Measurements from ENCODE around the gene TNS3. TPM values are rescaled to one million over a fixed set of nuclear protein-coding genes. Genes with fewer than 3 reads are reported as not detected.

TNS3 gene
- total RNA-seq, 1 donor, result 67.3 TPM

- DNase-seq (ENCODE audit: low read depth in 2 of 3, low spot score in 2 of 3), result no peak
Observed at GRCh38 chr7:47529405-47529804, 52.5 kb downstream of the TNS3 start.

DNA sequence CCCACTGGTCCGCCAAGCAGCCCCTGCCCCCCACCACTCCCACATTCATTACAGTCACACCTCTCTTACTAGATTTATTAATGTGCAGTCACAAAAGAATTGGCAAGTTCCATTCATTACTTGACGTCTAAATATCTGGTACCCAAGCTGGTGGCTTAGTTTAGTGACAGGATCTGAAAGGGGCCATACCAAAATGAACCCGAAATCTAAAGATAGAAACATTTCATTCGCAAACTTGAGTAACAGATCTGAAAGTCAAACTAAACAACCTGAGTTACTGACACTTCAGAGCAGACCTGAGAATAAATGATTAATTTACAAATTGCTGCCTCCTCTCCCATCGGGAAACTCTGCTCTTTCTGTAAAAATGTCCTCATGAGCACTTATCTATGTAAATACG lies 53.4 kb downstream of the TNS3 start:
- DNase-seq (ENCODE audit: low read depth in 2 of 3, low spot score in 2 of 3), result no peak

DNA sequence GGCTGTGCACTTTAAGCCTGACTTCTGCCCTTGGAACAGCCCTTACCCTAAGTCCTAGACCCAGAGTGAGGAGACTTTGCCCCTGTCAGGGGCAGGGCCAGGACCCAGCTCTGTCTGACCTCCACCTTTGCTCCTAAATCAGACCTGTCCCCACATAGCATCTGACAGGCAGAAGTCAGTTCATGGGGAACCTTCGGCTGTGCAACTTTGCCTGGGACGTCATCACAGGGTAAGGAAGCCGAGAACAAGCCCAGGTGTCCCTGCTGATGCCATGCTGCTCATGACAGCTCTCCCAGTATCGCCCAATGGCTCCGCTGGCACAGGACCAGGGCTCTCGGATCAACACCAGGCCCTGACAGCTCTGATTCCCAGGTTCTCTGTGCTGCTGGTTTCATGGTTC lies 55.4 kb downstream of the TNS3 start:
- no peak for DNase-seq (ENCODE audit: low read depth in 2 of 3, low spot score in 2 of 3)

DNA sequence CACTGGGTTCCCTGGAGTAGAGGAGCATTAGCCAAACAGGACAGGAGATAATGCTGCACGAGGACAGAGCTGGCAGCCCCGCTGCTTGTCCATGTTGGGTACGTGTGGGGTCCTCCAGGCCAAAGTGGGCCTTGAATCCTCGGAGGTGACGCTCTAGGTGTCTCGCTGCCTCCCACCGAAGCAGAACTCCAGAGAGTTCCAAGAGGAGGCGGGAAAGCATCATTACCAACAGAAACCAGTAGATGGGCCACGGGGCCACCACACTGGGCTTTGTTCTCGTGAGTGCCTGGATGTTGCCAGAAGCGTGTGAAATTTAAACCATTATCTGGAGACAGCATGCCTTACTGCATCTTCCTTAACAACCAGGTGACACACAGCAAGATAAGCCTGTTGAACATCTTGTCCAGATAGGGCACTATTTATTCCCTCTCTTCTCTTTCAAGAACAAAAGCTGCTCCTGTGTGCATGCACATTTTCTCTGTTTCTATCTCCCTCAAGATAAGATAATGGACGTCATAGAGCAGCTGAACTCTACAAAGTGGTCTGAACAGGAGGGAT lies 56.8 kb downstream of the TNS3 start:
- DNase-seq (ENCODE audit: low read depth in 2 of 3, low spot score in 2 of 3), result no peak

DNA sequence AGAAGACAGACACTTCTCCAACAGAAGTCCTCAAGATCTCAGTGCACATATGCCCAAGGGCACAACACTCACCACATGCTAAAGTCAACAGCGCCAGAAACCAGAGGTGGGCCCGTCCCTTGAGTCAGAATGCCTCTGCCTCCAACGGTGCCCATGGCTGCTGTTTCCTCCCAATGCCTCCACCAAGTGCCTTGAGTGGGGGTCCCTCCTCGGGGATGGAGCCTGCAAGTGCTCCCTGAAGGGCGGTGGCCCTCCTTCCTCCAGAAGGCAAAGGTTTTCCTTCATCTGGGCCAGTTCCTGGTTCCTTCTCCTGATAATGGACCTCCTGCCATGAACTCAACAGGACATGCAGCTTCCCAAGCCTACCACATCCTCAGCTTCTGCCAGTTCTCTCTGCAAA lies 58.5 kb downstream of the TNS3 start:
- no peak for DNase-seq (ENCODE audit: low read depth in 2 of 3, low spot score in 2 of 3)

GRCh38 chr7:47521816-47522561 lies 59.9 kb downstream of the TNS3 start:
- DNase-seq (ENCODE audit: low read depth in 2 of 3, low spot score in 2 of 3), result no peak

DNA sequence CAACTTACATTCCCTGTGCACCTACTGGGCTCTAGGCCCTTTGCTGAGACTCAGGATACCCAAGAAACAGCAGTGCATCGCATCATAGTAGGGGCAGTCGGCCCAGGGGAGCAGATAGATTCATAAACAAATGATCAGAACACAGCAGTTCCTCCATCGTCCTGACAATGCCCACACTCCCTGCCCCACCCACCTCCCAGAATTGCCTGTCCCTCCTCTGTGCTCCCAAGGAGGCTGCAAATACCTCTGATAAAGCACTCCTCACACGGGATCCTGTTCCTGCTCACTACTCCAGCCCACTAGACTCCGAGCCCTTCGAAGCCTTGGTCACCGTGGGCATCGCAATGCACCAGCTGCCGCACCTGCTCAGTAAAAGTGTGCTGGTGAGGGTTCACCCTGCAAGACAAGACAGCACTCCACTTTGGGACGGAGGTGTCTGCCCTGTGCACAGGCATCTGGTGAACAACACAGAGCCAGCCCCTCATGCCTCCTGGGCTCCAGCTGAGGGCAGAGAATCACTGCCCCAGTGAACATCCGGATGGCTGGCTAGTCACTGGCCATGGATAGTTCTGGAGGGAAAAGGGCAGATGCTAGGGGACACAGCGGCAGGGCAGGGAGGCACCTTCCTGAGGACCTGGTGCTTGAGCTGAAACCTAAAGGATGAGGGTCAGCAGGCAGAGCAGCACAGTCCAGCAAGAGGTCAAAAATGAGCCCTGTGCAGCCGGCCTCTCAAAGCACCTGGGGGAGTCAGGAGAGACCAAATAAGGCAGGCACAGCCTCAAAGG lies 60.7 kb downstream of the TNS3 start:
- DNase-seq (ENCODE audit: low read depth in 2 of 3, low spot score in 2 of 3), result no peak

- no peak for DNase-seq (ENCODE audit: low read depth in 2 of 3, low spot score in 2 of 3)
Observed at GRCh38 chr7:47520406-47520805, 61.5 kb downstream of the TNS3 start.

GRCh38 chr7:47518827-47519226 lies 63.1 kb downstream of the TNS3 start:
- DNase-seq (ENCODE audit: low read depth in 2 of 3, low spot score in 2 of 3), result no peak

DNA sequence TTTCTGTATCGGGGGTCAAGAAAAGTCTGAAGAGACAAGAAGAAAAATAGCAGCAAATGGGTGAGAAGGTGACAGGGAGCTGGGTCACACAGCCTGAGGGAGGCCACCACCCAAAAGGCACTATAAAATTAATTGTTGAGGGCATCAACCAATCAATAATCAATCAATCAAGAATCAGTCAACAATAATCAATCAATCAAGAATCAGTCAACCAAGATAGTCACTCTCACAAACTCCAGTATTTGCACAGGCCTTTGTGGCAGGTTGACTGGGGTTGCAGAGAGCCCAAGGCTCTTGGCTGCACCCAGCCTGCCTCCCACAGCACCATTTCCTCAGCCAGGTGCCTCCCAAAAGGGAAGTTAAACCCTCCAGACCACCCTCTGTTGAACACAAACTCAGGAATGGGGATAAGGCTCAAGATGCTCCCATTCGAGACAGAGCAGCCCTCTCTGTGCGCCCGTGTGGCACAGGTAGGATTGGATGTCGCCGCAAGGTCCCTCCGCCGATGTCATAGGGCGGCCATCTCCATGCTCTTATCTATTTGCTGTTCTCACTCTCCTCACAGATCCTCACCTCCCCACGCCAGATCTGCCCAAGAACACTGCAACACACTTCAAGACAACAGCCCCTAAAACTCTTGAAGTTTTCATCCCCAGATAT lies 64.0 kb downstream of the TNS3 start:
- DNase-seq (ENCODE audit: low read depth in 2 of 3, low spot score in 2 of 3), result no peak

DNA sequence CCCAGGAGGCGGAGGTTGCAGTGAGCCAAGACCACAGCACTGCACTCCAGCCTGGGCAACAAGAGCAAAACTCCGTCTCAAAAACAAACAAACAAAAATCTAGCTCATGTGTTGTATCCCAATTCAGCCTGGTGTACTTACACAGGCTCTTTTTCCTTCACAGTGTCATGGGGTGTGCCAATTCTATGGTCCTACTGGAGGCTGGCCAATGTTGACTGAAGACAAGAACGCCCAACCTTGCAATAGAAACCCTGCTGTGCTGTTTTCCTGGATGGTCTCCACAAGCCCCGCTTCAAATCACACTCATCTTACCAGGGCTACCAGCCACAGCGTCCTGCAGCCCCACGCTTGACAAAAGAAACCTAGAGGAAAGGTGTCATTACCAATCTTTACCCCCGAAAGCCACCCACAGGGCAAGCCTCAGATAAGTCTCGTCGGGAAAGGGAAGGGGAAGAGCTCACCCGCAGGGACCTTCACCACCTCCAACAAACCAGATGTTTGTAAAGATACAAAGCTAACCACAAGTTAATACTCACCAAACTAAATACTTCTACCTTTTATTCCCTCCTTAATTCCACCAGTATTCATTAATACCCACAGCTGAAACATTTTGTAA lies 64.8 kb downstream of the TNS3 start:
- DNase-seq (ENCODE audit: low read depth in 2 of 3, low spot score in 2 of 3), result peak in 2 of 3 donors; percentile 70 to 89

- DNase-seq (ENCODE audit: low read depth in 2 of 3, low spot score in 2 of 3), result no peak
Observed at GRCh38 chr7:47516386-47516785, 65.5 kb downstream of the TNS3 start.

DNA sequence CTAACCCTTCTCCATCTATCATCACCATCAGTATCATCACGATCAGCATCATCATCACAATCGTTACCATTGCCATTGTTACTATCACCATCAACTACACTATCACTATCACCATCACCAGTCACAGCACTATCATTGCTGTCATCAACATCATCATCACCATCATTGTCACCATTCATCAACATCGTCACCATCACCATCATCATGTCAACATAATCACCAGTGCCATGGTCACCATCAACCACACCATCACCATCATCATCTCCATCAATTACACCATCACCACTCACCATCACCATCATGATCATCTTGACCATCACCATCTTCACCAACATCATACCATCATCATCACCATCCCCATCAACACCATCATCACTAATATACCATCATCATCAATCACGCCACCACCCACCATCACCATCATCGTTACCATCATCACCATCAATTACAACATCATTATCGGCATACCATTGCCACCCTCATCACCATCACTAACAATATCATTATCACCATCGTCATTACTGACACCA lies 66.5 kb downstream of the TNS3 start:
- no peak for DNase-seq (ENCODE audit: low read depth in 2 of 3, low spot score in 2 of 3)

DNA sequence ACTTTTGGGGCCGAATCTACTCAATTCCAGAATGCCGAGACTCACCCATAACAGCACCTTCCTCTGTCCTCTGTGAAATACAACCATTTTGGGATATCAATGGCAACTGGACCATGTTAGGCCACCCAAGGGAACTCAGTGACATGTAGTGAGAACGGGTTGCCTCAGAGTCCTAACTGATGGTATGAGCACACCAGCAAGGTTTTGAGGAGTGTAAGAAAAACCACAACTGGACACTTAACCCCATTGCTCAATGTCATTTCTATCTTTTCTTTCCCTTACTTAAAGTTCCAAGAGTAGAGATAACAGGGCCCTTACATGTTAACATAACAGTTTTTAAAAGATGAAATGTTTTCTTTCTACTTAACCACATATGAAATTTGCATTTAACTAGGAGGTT lies 67.1 kb downstream of the TNS3 start:
- DNase-seq (ENCODE audit: low read depth in 2 of 3, low spot score in 2 of 3), result no peak

GRCh38 chr7:47514367-47514766 lies 67.5 kb downstream of the TNS3 start:
- no peak for DNase-seq (ENCODE audit: low read depth in 2 of 3, low spot score in 2 of 3)

DNA sequence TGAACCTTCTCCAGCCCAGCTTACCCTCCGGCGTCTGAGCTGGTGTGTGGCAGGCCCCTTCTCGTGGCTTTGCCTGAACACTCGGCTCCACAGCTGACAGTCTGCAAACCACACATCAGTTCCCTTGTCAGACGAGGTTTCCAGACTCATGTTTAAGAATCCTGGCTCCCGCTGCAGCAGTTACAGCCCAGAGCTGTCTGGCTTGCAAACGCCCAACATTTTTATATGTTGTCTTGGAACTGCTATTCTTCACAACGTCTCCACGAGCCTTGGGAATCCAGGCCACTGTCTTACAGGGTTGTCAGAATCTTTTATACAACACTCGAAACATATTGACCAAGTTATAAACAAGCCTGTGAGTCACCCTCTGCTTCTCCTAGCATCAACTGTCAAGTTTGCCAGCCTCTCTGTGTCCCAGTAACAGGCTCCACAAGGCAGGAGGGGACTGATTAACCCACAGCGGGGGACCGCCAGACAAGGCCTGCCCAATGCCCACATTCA lies 68.1 kb downstream of the TNS3 start:
- peak in 2 of 3 donors; percentile 44 to 62 for DNase-seq (ENCODE audit: low read depth in 2 of 3, low spot score in 2 of 3)

- DNase-seq (ENCODE audit: low read depth in 2 of 3, low spot score in 2 of 3), result no peak
Observed at GRCh38 chr7:47512481-47513176, 69.3 kb downstream of the TNS3 start.

- DNase-seq (ENCODE audit: low read depth in 2 of 3, low spot score in 2 of 3), result no peak
Observed at GRCh38 chr7:47511699-47512370, 70.1 kb downstream of the TNS3 start.

GRCh38 chr7:47510786-47511185 lies 71.1 kb downstream of the TNS3 start:
- no peak for DNase-seq (ENCODE audit: low read depth in 2 of 3, low spot score in 2 of 3)
